ENCODE measurements around the gene GABARAPL1.

DNA sequence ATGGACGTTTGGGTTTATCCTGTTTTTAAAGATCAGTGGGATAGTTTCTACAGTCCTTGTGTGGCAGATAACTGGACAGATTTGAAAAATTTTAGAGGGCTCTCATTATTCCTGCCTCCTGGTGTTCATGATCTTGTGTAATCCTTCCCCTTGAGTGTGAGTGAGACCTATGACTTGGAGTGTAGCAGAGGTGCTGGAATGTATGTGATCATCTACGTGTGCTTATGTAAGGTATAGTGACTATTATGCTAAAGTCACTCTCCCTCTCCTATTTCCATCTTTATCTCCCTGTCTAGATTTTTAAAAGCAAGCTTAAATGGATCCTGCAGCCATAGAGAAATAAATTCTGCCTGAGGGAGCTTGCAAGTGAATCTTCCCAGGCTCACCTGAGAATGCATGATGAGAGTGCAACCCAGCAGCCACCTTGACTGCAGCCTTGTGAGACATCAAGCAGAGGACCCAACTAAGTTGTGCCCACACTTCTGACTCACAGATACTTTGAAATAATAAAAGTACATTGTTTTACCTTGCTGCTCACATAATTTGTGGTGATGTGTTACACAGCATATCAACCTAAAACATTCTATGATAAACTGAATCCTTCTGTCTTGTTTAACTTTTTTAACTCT, 37.6 kb upstream of the GABARAPL1 start:
- TF ChIP-seq, protein P1, sequence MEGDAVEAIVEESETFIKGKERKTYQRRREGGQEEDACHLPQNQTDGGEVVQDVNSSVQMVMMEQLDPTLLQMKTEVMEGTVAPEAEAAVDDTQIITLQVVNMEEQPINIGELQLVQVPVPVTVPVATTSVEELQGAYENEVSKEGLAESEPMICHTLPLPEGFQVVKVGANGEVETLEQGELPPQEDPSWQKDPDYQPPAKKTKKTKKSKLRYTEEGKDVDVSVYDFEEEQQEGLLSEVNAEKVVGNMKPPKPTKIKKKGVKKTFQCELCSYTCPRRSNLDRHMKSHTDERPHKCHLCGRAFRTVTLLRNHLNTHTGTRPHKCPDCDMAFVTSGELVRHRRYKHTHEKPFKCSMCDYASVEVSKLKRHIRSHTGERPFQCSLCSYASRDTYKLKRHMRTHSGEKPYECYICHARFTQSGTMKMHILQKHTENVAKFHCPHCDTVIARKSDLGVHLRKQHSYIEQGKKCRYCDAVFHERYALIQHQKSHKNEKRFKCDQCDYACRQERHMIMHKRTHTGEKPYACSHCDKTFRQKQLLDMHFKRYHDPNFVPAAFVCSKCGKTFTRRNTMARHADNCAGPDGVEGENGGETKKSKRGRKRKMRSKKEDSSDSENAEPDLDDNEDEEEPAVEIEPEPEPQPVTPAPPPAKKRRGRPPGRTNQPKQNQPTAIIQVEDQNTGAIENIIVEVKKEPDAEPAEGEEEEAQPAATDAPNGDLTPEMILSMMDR (IDR thresholded peaks at IDR 0.05; ENCODE audit: low read depth, low read length) = no peak
- TF ChIP-seq POLR2A (IDR thresholded peaks at IDR 0.05; ENCODE audit: extremely low read depth, insufficient read length) = no peak

All from NB4 (cell line).